GM12878 (cell line): ENCODE measurements around the gene FREM2. TPM values are rescaled to one million over a fixed set of nuclear protein-coding genes. Genes with fewer than 3 reads are reported as not detected.

Experiments used
- ATAC-seq: fragments of 200-7000 bp; cut with Tn5 transposase; 3 replicates; pipeline ENCODE4 v1.9.1; 2020; ENCODE audit warnings: mild to moderate bottlenecking, moderate library complexity
- BruUV-seq: library from RNA; stranded (reverse); fragments of 400-500 nt; replicated peaks from 2 replicates; lab custom pipeline; 2021; lab: Mats Ljungman, UMichigan
- CTCF ChIA-PET: fragments of 300-600 bp; sonication (Branson Sonifier 250); formaldehyde crosslinking; extraction: SDS; loops from one replicate; lab custom pipeline; 2021; ENCODE audit warnings: inconsistent platforms; lab: Yijun Ruan, JAX
- POLR2A ChIA-PET: fragments of 350-600 bp; formaldehyde crosslinking; extraction: SDS; loops from one replicate; lab custom pipeline; 2021; ENCODE audit warnings: inconsistent platforms; lab: Charles Lee
- RAD21 ChIA-PET: fragments of 300-600 bp; sonication (Branson Sonifier 250); formaldehyde crosslinking; loops from one replicate; lab custom pipeline; 2023; ENCODE audit warnings: antibody characterized with exemption; ENCODE audit not compliant: unreplicated experiment; lab: Charles Lee
- SMC1A ChIA-PET: fragments of 300-600 bp; sonication (Branson Sonifier 250); formaldehyde crosslinking; loops from one replicate; lab custom pipeline; 2023; ENCODE audit not compliant: unreplicated experiment, uncharacterized antibody; lab: Charles Lee
- DNase-seq: peaks from one replicate; pipeline ENCODE4 v3.0.0-alpha.2; 2011; ENCODE audit warnings: low read depth, low spot score
- FAIRE-seq: peaks from 3 replicates; lab custom pipeline; 2011; peaks lifted over from hg19 to GRCh38; lab: Jason Lieb, UNC
- H2AFZ ChIP-seq: 2 replicates; pipeline ENCODE4 v1.6.0; 2011; ENCODE audit warnings: low read depth, low read length, control low read depth; ENCODE audit not compliant: control insufficient read depth
- H3K27ac ChIP-seq: 2 replicates; pipeline ENCODE4 v1.5.1; 2011; ENCODE audit warnings: control low read depth; ENCODE audit not compliant: control insufficient read depth, insufficient read depth
- H3K27me3 ChIP-seq, 2 experiments: replicated peaks in 1 of 2; 2 replicates each; pipeline versions ENCODE4 v1.6.0 to v1.6.1; 2011; ENCODE audit warnings: low read length in 1 of 2; ENCODE audit not compliant: control insufficient read depth in 2 of 2, insufficient read depth in 2 of 2
- H3K36me3 ChIP-seq, 2 experiments: 2 replicates each; pipeline ENCODE4 v1.5.1; 2011; ENCODE audit warnings: low read length in 1 of 2; ENCODE audit not compliant: control insufficient read depth in 2 of 2, insufficient read depth in 2 of 2
- H3K4me1 ChIP-seq: 2 replicates; pipeline ENCODE4 v1.6.1; 2011; ENCODE audit warnings: mild to moderate bottlenecking, low read length, moderate library complexity, mixed read lengths; ENCODE audit not compliant: control insufficient read depth, insufficient read depth
- H3K4me2 ChIP-seq: 2 replicates; pipeline ENCODE4 v1.6.0; 2011; ENCODE audit warnings: control low read depth; ENCODE audit not compliant: control insufficient read depth, insufficient read depth
- H3K4me3 ChIP-seq: fragments of 200-600 bp; sonication (generic); 2 replicates; pipeline ENCODE4 v1.5.1; 2016
- H3K79me2 ChIP-seq: 2 replicates; pipeline ENCODE4 v1.6.0; 2011; ENCODE audit warnings: low read length; ENCODE audit not compliant: control insufficient read depth, insufficient read depth
- H3K9ac ChIP-seq: 2 replicates; pipeline ENCODE4 v1.8.0; 2011; ENCODE audit warnings: low read length, control low read depth, mixed read lengths; ENCODE audit not compliant: control insufficient read depth, insufficient read depth
- H3K9me3 ChIP-seq: replicated peaks from 3 replicates; pipeline ENCODE4 v1.5.1; 2011; ENCODE audit warnings: mild to moderate bottlenecking, low read length; ENCODE audit not compliant: control insufficient read depth, insufficient read depth
- H4K20me1 ChIP-seq: 2 replicates; pipeline ENCODE4 v1.6.0; 2011; ENCODE audit not compliant: control insufficient read depth, insufficient read depth
- ATF3 ChIP-seq: IDR thresholded peaks from 2 replicates; pipeline ENCODE4 v1.6.1; 2011; ENCODE audit warnings: low read depth, mild to moderate bottlenecking, low read length, moderate library complexity, borderline replicate concordance; ENCODE audit errors: extremely low read depth
- BACH1 ChIP-seq: fragments of 450-650 bp; IDR thresholded peaks from 2 replicates; pipeline ENCODE4 v1.6.1; 2017; ENCODE audit warnings: mild to moderate bottlenecking, borderline replicate concordance
- IRF4 ChIP-seq: IDR thresholded peaks from 2 replicates; pipeline ENCODE4 v1.6.1; 2011; ENCODE audit warnings: low read depth, low read length
- IRF5 ChIP-seq: fragments of 450-650 bp; IDR thresholded peaks from 2 replicates; pipeline ENCODE4 v1.6.1; 2017; ENCODE audit warnings: borderline replicate concordance
- MEF2A ChIP-seq: IDR thresholded peaks from 2 replicates; pipeline ENCODE4 v1.6.1; 2011; ENCODE audit warnings: low read depth, mild to moderate bottlenecking, low read length, moderate library complexity; ENCODE audit not compliant: insufficient read depth
- MLLT1 ChIP-seq: fragments of 450-650 bp; IDR thresholded peaks from 2 replicates; pipeline ENCODE4 v1.6.1; 2016; ENCODE audit warnings: mild to moderate bottlenecking
- NBN ChIP-seq: fragments of 450-650 bp; IDR thresholded peaks from 2 replicates; pipeline ENCODE4 v1.6.1; 2016
- NR2C1 ChIP-seq: fragments of 450-650 bp; IDR thresholded peaks from 2 replicates; pipeline ENCODE4 v1.6.1; 2017; ENCODE audit warnings: antibody characterized with exemption, mild to moderate bottlenecking, moderate library complexity
- POLR2AphosphoS2 ChIP-seq: IDR thresholded peaks from 2 replicates; pipeline ENCODE4 v1.6.1; 2011; ENCODE audit warnings: low read depth, mild to moderate bottlenecking, low read length, improper control_type of control experiment, moderate library complexity
- ZNF207 ChIP-seq: fragments of 450-650 bp; IDR thresholded peaks from 2 replicates; pipeline ENCODE4 v1.6.1; 2014; ENCODE audit warnings: antibody characterized with exemption, mild to moderate bottlenecking, borderline replicate concordance
- ZNF217 ChIP-seq: fragments of 450-650 bp; IDR thresholded peaks from 2 replicates; pipeline ENCODE4 v1.6.1; 2017; ENCODE audit warnings: antibody characterized with exemption, mild to moderate bottlenecking
- WGBS: methylation state at CpG from one replicate; pipeline ENCODE4 v1.1.6; 2016; ENCODE audit warnings: low lambda C conversion rate; ENCODE audit not compliant: insufficient replicate concordance, insufficient coverage; ENCODE audit errors: missing lambda C conversion rate; 5-methylcytosine and 5-hydroxymethylcytosine counted together
- in situ Hi-C: fragments of 300-500 bp; cut with MboI; formaldehyde crosslinking; loops from 9 replicates; pipeline ENCODE4 v1.14.3; 2018; ENCODE audit warnings: mixed read lengths
- intact Hi-C: fragments of 100-400 bp; cut with micrococcal nuclease; formaldehyde crosslinking; loops from one replicate; pipeline ENCODE4 v1.14.2; 2022; ENCODE audit not compliant: unreplicated experiment
- polyA plus RNA-seq, 11 experiments: library from polyadenylated mRNA; depleted of rRNA in 4 of 11; unstranded in 6 of 11; stranded (reverse) in 5 of 11; fragments of >200 nt; fragmentation: Nextera tagmentation in 4 of 11; fragmentation: Illumina TruSeq in 1 of 11; extraction: Ambion mirVana in 4 of 11; extraction: Trizol in 1 of 11; gene quantifications; 1 replicate in 1 of 11; 2 replicates in 10 of 11; pipeline versions ENCODE4 v1.2.1 to v1.2.3, GENCODE V29; 2011 to 2016; ENCODE audit warnings: inconsistent platforms in 2 of 11, missing spikeins in 2 of 11, low read depth in 1 of 11
- total RNA-seq, 4 experiments: library from RNA; depleted of rRNA in 3 of 4; stranded (reverse); fragments of >200 nt in 3 of 4; fragmentation: Illumina TruSeq in 1 of 4; extraction: Trizol in 1 of 4; gene quantifications; 2 replicates each; pipeline versions ENCODE4 v1.2.1 to v1.2.3, GENCODE V29; 2013 to 2021
- TF ChIP-seq, protein P1 (sequence below): fragments of 450-650 bp; conservative IDR thresholded peaks from 2 replicates; pipeline ENCODE4 v1.6.1; 2017; ENCODE audit warnings: mild to moderate bottlenecking, moderate library complexity

FREM2 gene
- total and polyA plus RNA-seq, 10 of the 15 experiments (the other 5 are each of a cell fraction or from before 2014, with no cell fraction given) = 0.02 to 0.12 (median 0.05) TPM; not detected in 2

DNA sequence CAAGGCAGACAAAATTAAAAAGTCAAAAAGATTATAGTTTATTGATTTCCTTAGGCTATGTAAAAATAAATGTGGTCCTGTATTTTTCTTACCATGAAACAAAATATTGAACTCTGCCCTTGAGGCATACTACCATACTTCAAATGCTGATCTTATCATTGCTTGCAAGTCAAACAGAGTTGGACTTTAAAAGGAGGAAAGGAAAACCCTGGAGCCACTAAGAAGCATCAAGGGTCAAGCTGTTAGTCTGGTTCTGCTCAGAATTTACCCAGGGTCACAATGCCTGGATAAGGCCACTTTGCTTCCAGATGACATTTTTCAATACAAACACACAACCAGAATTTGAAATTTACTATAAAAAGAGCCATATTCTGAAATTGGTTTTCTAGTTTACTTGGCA is 2.2 kb upstream of the FREM2 start (continued):
- TF ChIP-seq MEF2A = no peak
- no peak for TF ChIP-seq IRF5
- TF ChIP-seq ATF3 = no peak

- H3K4me1 ChIP-seq = no peaks in the 10 kb centered on the region
- RAD21 ChIA-PET = interaction anchor here (1.1 to 3.0 kb wide), 12 partner anchors 78 to 229 kb away, joined by 3 to 26 read pairs (median 6); no protein-coding TSS in a partner anchor
- CTCF ChIA-PET = interaction anchor here (0.7 to 3.0 kb wide), 17 partner anchors 22 to 332 kb away, joined by 3 to 58 read pairs (median 5); no protein-coding TSS in a partner anchor
- WGBS = 14% methylated on average over 2 of the region's 2 CpGs
- FAIRE-seq (no peak), ATAC-seq (no peak), DNase-seq (no peak)
- SMC1A ChIA-PET = interaction anchor here (0.9 to 2.7 kb wide), 12 partner anchors 9 to 214 kb away, joined by 3 to 68 read pairs (median 4); no protein-coding TSS in a partner anchor
- TF ChIP-seq ZNF207 (no peak), MLLT1 (no peak), NR2C1 (no peak), IRF4 (no peak), ZNF217 (no peak), BACH1 (no peak), POLR2AphosphoS2 (no peak), NBN (no peak)
- TF ChIP-seq, protein P1, sequence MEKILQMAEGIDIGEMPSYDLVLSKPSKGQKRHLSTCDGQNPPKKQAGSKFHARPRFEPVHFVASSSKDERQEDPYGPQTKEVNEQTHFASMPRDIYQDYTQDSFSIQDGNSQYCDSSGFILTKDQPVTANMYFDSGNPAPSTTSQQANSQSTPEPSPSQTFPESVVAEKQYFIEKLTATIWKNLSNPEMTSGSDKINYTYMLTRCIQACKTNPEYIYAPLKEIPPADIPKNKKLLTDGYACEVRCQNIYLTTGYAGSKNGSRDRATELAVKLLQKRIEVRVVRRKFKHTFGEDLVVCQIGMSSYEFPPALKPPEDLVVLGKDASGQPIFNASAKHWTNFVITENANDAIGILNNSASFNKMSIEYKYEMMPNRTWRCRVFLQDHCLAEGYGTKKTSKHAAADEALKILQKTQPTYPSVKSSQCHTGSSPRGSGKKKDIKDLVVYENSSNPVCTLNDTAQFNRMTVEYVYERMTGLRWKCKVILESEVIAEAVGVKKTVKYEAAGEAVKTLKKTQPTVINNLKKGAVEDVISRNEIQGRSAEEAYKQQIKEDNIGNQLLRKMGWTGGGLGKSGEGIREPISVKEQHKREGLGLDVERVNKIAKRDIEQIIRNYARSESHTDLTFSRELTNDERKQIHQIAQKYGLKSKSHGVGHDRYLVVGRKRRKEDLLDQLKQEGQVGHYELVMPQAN = no peak
- no peak overlapping the region for H3K4me2 ChIP-seq
- H4K20me1 ChIP-seq = no peaks in the 10 kb centered on the region
- no peak overlapping the region for H3K9ac ChIP-seq
- H3K27me3 ChIP-seq = peaks cover 0 to 9% of the 10 kb centered on the region in 2 experiments
- no peaks in the 10 kb centered on the region for H3K36me3 ChIP-seq
- H3K79me2 ChIP-seq = no peaks in the 10 kb centered on the region
- intact Hi-C loops = loop anchor here (5.0 kb wide), 1 partner anchor 227 kb away; no protein-coding TSS in a partner anchor
- in situ Hi-C loops = loop anchor here (5.0 kb wide), 1 partner anchor 187 kb away; no protein-coding TSS in a partner anchor
- no peak overlapping the region for H3K4me3 ChIP-seq
- no TSS peak for BruUV-seq
- POLR2A ChIA-PET = interaction anchor here (1.0 kb wide), 1 partner anchor 186 kb away, joined by 3 read pairs; no protein-coding TSS in a partner anchor
- H2AFZ ChIP-seq = no peak overlapping the region
- H3K27ac ChIP-seq = no peak overlapping the region
- no peaks in the 10 kb centered on the region for H3K9me3 ChIP-seq
Measured at GRCh38 chr13:38685431-38685830, 1.4 kb upstream of the FREM2 start.
